Hindlimb muscle (tissue), 1 donor: Measurements from ENCODE around the gene LDB3. TPM values are rescaled to one million over a fixed set of nuclear protein-coding genes. Genes with fewer than 3 reads are reported as not detected.
"Not testable (repeated sequence)": the region's sequence is repeated elsewhere in the genome, so short reads cannot be mapped to it uniquely, and the experiment has no call there.

ENCODE experiments used
- DNase-seq: peaks from one replicate; pipeline ENCODE4 v3.0.0-alpha.2; 2013
- polyA plus RNA-seq: library from polyadenylated mRNA; unstranded; fragments of 120-200 nt; gene quantifications from one replicate; pipeline ENCODE4 v1.2.1, GENCODE V29; 2013; ENCODE audit not compliant: insufficient read length

The LDB3 gene, protein sequence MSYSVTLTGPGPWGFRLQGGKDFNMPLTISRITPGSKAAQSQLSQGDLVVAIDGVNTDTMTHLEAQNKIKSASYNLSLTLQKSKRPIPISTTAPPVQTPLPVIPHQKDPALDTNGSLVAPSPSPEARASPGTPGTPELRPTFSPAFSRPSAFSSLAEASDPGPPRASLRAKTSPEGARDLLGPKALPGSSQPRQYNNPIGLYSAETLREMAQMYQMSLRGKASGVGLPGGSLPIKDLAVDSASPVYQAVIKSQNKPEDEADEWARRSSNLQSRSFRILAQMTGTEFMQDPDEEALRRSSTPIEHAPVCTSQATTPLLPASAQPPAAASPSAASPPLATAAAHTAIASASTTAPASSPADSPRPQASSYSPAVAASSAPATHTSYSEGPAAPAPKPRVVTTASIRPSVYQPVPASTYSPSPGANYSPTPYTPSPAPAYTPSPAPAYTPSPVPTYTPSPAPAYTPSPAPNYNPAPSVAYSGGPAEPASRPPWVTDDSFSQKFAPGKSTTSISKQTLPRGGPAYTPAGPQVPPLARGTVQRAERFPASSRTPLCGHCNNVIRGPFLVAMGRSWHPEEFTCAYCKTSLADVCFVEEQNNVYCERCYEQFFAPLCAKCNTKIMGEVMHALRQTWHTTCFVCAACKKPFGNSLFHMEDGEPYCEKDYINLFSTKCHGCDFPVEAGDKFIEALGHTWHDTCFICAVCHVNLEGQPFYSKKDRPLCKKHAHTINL
- 907 TPM for polyA plus RNA-seq

DNA sequence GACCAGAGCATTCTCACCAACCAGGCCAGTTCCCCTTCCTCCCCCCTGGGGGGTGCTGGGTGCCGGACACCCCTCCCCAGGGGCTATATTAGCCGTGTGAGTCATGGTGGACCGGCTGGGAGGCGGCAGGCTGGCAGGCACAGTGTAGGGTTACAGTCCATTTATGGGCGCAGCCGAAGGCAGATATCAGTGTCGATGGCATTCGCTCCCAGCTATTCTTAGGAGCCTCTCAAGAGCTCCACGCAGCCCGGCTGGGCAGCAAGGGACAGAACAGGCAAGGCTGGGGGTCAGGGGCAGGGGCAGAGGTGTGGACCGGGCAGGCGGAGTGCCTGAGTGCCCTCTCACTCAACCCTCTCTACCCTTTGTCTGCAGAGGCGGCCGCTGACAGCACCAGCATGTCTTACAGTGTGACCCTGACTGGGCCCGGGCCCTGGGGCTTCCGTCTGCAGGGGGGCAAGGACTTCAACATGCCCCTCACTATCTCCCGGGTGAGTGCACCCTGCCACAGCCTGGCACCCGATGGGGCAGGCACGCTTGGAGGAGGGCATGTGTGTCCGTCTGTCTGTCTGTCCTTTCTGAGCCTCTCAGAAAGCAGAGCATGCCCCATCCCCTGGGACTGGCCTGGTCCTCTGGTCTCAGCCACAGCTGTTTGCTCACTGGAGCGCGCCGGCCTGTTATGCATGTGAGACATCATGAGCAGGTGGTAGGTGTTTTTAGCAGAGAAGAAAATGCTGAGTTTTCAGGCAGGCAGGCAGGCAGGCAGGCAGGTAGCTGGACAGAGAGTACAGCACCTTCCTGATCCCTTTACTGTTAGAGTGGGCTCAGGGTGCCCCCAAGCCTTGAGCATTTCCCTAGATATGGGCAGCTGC lies at the start of gene LDB3:
TSS of gene LDB3 (plus strand) at position 215 of the 869 bp plus-strand sequence. CDS start at position 396, 181 bp downstream.
- DNase-seq = no peak

DNA sequence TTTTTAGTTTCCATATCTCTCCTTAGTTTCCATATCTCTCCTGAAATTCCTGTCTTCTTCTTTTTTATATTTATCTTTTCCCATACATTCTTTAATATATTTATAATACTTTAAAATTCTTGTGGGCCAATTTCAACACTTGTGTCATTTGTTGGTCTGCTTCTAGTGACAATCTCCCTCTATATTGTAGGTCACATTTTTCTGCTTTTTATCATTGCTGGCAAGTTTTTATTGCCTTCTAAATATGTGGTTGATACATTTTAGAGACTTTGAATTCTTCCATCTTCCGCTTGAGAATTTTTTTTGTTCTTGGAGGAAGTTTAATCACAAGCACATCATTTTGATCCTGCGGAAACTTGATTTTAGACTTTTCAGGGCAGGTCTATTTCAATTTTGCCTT lies 40.0 kb upstream of the LDB3 start:
- DNase-seq = no peak

DNA sequence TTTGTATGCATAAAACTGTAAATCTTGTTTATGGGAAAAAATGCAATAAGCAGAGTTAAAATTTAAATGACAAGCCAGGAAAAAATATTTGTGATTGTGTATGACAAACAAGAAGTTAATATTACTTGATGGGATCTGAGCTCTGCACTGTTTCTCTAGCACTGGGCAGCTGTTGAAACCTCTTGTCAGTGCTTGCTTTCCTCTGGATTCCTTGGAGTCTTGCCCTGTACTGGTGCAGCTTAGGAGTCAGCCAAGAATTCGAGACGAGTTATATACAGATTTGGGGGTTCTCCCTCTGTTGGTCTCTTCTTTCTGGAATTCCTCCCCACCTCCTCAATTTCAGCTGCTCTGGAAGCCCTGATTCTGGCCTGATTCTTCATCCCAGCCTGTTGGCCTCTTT lies 38.2 kb upstream of the LDB3 start:
- no peak for DNase-seq

DNA sequence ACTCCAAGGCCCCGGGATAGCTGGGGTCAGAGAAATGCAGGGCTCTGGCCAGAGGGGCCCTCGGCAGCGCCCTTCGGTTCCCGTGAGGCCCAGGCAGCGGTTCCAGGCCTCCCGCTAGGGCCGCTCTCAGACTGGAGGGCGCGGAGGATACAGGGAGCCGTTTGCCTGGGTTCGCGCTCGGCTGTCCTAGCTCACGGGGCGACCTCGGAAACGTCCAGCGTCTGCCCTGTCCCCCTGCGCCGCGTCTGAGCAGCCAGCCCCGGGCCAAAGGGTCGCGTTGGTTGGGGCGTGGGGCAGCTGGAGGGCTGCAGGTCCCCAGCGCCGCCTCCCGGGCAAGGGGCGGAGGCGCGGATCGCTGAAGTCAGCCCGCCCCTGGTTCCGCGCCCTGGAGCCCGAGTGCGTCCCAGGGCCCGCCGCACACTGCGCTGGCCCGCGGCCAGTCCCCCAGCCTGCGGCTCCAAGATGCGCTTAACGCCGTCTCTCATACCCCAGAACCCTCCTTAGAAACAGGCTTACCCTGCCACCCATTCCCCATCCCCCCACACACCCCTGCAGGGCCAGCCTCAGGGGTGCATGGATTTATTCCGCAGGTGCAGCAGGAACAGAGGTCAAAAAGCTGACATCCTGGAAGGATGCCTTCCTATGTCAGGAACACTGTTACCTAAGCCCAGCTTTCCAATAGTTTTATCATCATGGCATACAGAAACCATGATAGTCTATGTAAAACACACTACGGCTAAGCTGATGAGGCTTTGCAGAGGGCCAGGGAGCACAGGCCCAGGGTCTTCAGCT lies 36.1 kb upstream of the LDB3 start:
- DNase-seq = no peak

DNA sequence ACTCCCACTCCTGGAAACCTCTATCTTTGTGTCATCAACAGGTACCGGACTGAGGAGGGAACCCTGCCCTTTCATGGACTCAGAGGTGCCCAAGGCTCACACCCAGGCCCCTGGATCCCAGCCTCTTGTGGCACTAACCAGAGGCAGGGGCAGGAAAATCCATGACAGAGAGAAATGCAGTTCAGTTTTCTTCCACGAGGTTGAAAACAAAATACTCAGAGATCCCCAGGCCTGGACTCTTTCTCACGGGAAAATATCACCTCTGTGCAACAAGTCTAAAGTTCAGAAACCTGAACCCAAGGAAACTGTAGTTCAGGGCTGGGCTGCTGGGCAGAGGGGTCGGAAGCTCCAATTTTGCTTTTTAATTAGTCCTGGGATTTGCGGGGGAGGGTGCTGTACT lies 35.4 kb upstream of the LDB3 start:
- DNase-seq = no peak

DNA sequence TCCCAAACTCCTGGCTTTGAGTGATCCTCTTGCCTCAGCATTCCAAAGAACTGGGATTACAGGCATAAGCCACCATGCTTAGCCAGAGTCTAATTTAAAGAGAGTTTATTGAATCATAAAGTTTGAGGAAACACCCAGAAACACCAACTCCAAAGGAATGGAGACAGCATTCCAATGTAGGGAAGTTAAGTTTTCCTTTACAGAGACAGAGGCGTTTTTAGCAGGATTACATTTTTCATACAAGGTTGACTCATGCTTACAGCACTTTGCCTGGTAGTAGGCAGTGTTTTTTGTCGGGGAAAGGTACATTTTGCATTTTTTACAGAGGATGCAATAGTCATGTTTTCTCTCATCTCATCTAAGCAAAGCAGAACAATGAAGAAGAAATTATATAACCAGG lies 32.9 kb upstream of the LDB3 start:
- DNase-seq = no peak

DNA sequence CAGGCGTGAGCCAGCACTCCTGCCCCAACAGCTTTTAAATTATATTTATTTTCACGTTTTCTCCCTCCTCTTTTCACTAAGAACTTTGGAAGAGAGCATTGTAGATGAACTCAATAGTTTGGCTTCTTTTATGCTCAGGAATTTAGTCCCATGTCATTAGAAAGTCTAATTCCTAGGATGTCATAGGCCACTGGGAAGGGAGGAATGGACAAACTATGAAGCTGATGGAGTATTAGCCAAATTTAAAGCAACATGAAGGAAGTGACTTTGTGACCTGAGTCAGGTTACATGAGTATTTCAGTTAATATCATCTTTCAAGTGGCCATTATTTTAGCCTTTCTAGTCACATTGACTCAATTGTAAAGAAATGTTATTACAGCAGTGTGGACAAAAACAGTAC lies 32.0 kb upstream of the LDB3 start:
- no peak for DNase-seq

DNA sequence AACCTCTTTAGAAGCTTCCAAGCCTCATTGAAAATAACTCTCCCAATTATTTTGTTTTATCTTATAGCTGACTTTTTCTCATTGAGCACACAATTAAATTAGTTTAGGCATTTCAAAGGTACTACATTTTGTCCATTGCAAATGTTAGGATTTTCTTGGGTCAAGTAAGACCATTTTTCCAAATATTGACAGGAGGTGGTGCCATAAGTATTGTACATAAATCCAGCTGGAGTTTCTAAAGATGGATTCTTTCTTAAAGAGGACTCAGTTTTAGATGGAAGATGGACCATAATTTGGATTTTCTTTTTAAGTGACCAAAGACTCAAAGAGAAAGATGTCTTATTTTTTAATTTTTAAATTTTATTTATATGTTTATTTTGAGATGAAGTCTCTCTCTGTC lies 26.3 kb upstream of the LDB3 start:
- no peak for DNase-seq

DNA sequence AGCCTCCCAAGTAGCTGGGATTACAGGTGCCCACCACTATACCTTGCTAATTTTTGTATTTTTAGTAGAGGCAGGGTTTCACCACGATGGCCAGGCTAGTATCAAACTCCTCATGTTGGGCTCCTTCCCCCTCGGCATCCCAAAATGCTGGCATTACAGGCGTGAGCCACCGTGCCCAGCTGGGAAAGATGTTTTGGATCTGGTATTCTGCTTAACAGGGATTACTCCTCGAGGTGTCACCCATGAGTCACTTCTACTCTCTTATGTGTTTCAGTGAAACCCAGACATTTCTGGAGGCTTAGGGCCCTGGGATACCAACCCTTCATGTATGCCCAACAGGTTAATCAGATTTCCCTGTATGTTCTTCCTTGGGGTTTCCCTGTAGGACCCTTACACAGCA lies 25.8 kb upstream of the LDB3 start:
- DNase-seq = no peak

DNA sequence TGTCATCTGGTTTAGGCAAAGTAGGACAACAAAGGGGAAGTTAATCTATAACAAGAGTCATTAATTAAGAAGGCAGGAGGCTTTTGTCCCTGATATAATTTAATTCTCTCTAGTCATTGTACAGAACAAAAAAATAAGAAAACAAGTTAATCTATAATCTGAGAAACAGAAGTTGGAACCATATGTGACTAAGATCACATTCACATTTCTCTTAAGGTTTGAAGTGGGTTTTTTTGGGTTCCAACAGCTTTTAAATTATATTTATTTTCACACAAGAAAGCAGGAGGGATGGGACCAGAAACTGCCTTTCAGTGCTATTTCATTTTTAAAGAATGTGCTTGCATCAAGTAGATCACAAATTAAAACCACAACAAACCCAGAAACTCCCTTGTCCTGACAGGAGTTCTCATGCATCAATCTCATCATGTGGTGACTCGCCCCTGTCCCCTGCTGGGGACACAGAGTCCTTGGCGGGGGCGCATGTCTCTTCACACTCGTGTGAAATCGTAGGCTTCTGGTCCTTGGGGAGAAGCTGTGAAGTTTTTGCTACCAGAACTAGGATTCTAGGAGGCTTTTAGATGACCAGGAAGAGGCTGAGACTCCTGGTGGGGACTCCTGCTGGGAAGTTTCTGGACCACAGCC lies 24.0 kb upstream of the LDB3 start:
- no peak for DNase-seq

DNA sequence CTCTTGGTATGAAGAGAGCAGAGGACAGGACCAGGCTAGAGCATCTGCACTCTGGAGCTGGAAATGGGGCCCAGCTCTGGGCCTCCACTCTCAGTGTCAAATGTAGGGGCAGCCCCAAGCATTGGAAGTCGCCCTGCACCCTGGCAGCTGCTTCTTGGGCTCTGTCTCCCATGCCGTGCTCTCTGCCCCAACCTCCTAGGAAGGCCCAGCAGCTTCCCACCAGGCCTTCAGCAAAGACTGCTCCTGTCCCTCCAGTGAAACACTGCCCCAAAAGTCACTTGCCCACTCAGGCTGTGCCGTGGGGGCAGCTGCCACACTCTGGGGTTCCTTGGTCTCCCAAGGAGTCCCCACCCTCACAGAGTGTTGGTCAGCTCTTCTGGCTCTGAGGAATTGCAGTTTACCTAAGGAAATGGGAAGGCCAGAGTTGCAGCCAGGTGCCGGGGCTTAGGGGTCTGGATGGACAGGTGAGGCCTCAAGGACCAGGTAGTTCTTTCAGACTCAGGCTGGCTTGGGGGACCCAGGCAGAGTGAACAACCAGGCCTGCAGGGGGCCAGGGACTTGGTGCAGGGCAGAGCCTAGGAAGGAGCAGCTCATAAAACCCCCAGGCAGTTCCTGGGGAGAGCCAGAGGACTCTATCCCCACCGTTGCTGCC lies 23.4 kb upstream of the LDB3 start:
- DNase-seq = no peak

DNA sequence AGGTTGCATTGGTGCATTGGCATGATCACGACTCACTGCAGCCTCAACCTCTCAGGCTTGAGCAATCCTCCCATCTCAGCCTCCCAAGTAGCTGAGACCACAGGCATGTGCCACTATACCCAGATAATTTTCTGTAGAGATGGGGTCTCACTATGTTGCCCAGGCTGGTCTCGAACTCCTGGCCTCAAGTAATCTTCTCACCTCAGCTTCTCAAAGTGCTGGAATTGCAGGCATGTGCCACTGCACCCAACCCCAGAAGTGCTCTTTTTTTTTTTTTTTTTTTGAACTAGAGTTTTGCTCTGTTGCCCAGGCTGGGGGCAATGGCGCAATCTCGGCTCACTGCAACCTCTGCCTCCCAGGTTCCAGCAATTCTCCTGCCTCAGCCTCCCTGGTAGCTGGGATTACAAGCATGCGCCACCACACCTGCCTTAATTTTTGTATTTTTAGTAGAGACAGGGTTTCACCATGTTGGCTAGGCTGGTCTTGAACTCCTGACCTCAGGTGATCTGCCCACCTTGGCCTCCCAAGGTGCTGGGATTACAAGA lies 22.6 kb upstream of the LDB3 start:
- DNase-seq = not testable (repeated sequence)

DNA sequence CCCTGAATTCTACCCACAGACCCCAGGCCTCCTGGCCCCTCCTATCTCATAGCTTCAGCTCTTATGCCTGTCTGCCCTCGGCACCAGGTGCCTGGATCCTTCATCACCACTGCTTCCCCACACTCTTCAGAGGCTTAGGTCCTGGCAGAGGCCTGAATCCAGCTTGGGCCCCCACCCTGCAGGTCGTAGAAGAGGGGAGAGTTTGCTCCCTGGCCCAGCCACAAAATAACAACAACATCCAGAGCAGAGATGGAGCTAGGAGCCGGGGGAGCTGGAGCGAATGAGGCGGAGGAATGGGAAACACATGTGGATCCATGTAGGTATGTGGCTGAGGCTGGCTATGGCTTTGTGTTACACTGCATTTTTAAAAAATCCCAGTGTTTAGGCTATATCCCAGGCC lies 21.8 kb upstream of the LDB3 start:
- no peak for DNase-seq

DNA sequence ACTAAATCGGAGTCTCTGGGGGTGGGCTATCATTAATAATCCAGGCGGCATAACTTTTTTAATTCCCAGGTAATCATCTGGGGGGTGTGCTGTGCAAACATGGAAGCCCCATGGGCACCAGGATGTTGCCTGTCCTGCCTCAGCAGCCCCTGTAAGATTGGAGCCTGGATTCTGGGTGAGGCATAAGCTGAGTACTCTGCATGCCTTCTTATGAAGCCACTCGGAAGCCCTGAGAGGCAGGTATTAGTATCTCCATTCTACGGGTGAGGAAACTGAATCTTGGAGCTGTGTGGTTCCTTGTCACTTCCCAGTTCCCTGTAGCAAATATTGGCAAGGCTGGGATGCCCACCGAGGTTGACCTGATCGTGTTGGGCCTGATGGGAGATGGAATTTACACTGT lies 21.4 kb upstream of the LDB3 start:
- no peak for DNase-seq

DNA sequence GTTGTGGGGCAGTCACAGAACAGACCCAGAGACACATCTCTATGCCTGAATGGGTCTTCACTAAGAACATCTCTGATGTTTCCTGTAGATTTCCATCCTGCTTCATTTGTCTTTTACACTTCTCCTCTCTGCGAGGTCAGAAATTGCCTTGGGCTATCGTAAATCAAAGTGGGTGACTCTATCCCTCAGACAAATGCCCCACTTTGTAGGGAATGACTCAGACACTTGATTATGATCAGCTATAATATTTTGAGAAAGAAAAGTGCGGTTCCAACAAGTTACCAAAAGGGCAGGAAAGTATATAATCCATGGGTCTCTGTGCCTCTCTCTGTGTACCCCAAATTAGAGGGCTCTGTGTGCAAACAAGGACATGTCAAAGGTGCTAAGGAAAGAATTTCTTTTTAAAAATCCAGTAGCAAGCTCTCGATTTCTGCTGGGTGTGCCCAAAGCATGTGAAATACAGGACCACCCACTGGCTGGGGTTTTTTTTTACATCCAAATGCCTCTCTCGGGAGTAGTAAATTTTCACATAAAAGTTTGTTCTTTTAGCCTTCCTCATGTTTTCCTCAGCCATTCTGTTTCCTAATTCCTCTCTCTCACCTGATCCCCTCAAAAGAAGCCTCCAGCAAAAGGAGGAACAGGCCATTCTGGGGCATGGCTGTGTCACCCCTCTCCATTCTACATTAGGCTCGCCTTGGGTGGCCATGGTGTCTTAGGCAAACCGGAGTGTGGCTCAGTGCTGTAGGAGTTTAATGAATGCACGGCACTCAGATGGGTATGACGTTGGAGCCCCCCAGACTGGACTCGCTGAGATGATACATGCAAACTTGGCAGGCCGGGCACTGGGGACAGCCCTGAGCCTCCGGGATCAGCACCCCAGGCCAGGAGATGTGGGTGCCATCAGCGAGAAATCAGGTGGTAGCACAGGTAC lies 20.3 kb upstream of the LDB3 start:
- no peak for DNase-seq

DNA sequence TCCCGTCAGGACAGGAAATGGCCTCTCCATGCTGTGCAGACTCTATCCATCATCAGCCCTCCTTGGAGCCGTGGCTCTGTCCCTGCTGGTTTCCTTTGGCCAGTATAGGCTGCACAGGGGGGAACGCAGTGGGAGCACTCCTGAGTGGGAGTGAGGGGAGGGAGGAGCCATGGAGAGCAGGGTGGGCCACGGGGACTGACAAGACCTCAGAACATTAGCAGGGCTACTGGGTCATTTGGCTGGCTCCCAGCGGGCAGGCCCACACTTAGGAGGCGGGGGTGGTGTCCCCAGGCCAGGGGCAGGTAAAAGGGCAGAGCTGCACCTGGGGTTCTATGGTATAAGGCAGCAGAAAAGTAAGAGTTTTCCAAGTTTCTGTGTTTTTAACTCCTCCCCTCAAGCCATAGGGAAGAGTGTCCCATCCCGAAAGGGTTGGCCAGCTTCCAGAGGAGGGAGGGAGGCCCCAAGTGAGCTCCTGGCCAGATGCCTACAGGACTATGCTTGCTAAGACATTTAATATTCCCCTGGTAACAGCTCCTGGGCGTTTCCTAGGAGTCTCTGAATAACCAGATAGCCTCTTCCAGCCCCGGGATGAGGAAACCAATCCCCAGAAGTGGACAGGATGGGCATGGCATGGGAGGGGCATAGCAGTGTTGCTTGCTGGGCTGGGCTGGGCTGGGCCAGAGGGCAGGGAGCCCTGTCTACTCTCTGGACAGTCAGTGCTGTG lies 19.4 kb upstream of the LDB3 start:
- DNase-seq = no peak

DNA sequence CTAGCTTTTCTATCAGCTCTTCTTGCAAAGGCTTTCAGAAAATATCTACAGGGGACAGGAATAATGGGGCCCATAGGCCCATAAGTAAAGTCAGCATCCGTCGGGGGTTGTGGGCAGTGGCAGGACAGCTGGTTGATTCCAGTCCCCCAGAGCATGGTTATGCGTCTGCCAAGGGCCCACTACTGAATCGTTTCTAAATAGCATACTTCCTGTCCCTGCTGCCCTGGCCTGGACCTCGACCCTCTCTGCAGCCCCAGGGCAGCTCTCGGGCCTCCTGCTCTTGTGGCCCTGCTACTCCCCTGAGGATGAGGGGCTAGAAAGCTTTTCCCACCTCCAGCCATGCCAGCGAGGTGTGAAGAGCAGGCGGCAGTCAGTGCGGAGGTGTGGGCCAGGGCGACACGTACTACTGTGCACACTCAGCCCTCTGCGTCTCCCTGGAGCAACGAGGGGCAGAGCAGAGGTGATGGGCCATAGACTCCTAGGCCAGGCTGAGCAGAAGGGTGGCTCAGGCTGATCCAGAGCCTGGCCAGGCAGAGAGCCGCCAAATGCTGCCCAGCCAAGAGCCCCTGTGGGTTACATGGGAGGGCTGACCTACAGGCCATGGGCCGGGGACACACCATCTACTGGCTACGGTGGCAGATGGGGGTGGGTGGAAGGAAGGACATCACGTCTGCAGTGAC lies 18.7 kb upstream of the LDB3 start:
- no peak for DNase-seq

DNA sequence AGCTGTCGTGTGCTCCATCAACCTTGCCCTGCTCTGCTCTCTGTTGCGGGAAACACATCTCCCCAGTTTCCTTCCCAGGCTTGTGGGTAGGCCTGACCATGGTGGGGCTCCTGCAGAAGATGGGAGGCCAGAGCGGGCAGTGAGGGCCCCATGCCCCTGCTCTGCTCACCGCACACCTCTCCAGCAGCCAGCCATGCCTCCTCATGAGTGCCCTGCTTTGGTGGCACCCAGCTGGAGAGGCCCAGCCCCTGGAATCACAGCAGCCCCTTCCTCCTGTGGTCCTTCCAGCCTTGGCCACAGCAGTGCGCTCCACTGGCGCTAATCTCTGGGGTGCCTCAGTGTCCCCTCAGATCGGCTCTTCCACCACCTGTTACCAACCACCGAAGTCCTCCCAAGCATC lies 18.2 kb upstream of the LDB3 start:
- no peak for DNase-seq
